ENCODE measurements around the gene CDK11B. TPM values are rescaled to one million over a fixed set of nuclear protein-coding genes. Genes with fewer than 3 reads are reported as not detected.

Gene CDK11B
- total RNA-seq, 1 donor from 2014 or later = 71.0 TPM

- peaks cover 8% of the 10 kb centered on the region for H3K36me3 Mint-ChIP-seq (ENCODE audit: low read depth, unreplicated experiment)
- peaks cover 12% of the 10 kb centered on the region for H3K27me3 Mint-ChIP-seq (ENCODE audit: unreplicated experiment)
- H3K27ac Mint-ChIP-seq (ENCODE audit: unreplicated experiment) = no peak overlapping the region
- peaks cover 2% of the 10 kb centered on the region for H3K4me1 Mint-ChIP-seq (ENCODE audit: unreplicated experiment)
- H3K9me3 Mint-ChIP-seq (ENCODE audit: unreplicated experiment) = no peaks in the 10 kb centered on the region
- DNase-seq (ENCODE audit: low spot score) = no peak
- TF ChIP-seq CTCF (IDR thresholded peaks at IDR 0.05; ENCODE audit: unreplicated experiment) = no peak
- no peak overlapping the region for H3K4me3 Mint-ChIP-seq (ENCODE audit: unreplicated experiment)
These were observed 55.8 kb downstream of the CDK11B start for GRCh38 chr1:1602968-1603506.

GRCh38 chr1:1602304-1602967 lies 56.4 kb downstream of the CDK11B start:
- H3K9me3 Mint-ChIP-seq (ENCODE audit: unreplicated experiment) = no peaks in the 10 kb centered on the region
- no peak for TF ChIP-seq CTCF (IDR thresholded peaks at IDR 0.05; ENCODE audit: unreplicated experiment)
- H3K4me1 Mint-ChIP-seq (ENCODE audit: unreplicated experiment) = peaks cover 2% of the 10 kb centered on the region
- no peak for DNase-seq (ENCODE audit: low spot score)
- H3K27me3 Mint-ChIP-seq (ENCODE audit: unreplicated experiment) = peaks cover 10% of the 10 kb centered on the region
- no peak overlapping the region for H3K4me3 Mint-ChIP-seq (ENCODE audit: unreplicated experiment)
- no peak overlapping the region for H3K27ac Mint-ChIP-seq (ENCODE audit: unreplicated experiment)
- peaks cover 5% of the 10 kb centered on the region for H3K36me3 Mint-ChIP-seq (ENCODE audit: low read depth, unreplicated experiment)

- Mint-ChIP-seq H3K4me3 (ENCODE audit: unreplicated experiment) (no peak overlapping the region), H3K27ac (ENCODE audit: unreplicated experiment) (no peak overlapping the region), H3K9me3 (ENCODE audit: unreplicated experiment) (no peaks in the 10 kb centered on the region), H3K27me3 (ENCODE audit: unreplicated experiment) (peaks cover 10% of the 10 kb centered on the region), H3K4me1 (ENCODE audit: unreplicated experiment) (no peaks in the 10 kb centered on the region), H3K36me3 (ENCODE audit: low read depth, unreplicated experiment) (peaks cover 1% of the 10 kb centered on the region)
- TF ChIP-seq CTCF (IDR thresholded peaks at IDR 0.05; ENCODE audit: unreplicated experiment) = no peak
- no peak for DNase-seq (ENCODE audit: low spot score)
These were observed 57.1 kb downstream of the CDK11B start for GRCh38 chr1:1601564-1602303.

DNA sequence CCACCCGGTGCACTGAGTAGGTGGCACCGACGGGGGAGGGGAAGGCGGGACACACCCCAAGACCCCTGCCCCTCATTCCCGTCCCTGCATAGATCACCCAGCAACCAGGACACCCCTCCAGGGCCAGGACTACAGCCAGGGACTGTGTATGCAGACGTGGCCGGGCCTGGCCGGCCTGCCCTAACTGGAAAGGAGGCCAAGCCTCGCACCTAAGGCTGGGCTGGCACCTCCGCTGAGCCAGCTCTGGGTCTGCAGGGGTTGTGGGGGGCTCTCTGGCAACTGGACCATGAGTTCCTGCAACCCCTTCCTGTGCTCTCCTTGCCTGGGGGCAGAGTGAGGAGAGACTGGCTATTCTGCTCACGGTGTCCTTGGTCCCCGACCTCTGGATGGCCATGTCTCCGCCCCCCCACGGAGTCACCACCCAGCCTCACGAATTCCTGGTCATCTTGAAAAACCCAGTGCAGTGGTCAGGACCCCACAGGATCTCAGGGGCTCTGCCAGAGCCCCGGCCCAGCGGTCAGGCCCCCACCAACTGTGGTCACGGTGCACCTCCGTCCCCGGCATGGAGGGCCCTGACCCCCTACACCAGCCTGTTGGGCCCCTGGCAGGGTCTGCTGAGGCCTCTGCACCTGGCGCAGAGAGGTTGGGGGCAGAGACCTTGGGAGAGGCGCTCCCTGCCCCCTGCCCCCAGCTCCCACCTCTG lies 57.8 kb downstream of the CDK11B start:
- Mint-ChIP-seq H3K4me3 (ENCODE audit: unreplicated experiment) (no peak overlapping the region), H3K4me1 (ENCODE audit: unreplicated experiment) (no peaks in the 10 kb centered on the region), H3K27me3 (ENCODE audit: unreplicated experiment) (peaks cover 10% of the 10 kb centered on the region), H3K36me3 (ENCODE audit: low read depth, unreplicated experiment) (no peaks in the 10 kb centered on the region), H3K9me3 (ENCODE audit: unreplicated experiment) (no peaks in the 10 kb centered on the region), H3K27ac (ENCODE audit: unreplicated experiment) (no peak overlapping the region)
- DNase-seq (ENCODE audit: low spot score) = peak; percentile 4
- no peak for TF ChIP-seq CTCF (IDR thresholded peaks at IDR 0.05; ENCODE audit: unreplicated experiment)
